Stimulated activated CD4-positive, alpha-beta T cell treated with anti-CD3 and anti-CD28 coated beads, Interleukin-4, amount 100 ng/mL, for 48 hours (primary cell): ENCODE results near the gene MEDAG.

Experiments
- DNase-seq, 2 donors: peaks; one replicate each; pipeline ENCODE4 v3.0.0-alpha.2; 2020; ENCODE audit warnings: low read depth in 2 of 2

Gene MEDAG

DNA sequence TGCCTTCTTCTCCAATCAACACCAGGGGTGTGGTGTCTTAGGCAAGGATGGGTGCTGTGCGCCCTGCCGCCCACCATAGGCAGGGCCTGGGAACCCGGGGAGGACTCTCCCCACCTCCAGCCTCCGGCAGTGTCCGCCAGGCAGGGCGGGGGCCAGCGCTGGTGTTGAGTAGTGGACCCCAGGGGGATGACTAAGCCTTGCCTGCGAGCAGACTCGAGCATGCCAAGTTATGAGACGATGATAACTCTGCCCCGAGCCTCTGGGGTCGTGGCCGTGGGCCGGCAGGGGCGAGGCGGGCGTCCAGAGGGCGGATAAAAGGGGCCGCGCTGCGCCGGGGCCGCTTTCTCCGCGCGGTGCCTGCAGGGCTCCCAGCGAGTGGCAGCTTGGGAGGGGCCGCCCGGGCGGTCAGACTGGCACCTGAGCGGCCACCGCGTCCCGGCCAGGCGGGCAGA lies at the start of gene MEDAG:
Gene MEDAG (plus strand): TSS at position 340 of the 452 bp plus-strand sequence. CDS start 245 bp downstream, outside the sequence.
- no peak for DNase-seq

DNA sequence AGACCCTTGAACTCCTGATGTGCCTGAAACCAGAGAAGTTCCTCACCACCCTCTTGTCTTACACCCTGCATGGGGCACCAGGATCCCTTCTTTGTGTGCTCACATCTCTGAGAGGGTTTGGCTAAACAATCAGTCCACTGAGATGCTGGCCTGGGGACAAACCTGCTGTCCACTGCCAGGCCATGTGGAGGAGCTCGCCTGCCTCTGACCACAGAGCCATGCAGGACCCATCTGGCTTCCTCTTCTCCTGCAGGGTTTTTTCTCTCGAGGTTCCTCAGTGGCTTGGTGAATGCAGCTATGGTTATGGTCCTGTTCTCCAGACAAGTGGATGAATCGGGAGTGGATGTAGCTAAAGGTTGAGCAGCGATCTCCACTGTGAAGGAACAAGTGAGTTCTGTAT lies 49.1 kb upstream of the MEDAG start:
- no peak for DNase-seq

DNA sequence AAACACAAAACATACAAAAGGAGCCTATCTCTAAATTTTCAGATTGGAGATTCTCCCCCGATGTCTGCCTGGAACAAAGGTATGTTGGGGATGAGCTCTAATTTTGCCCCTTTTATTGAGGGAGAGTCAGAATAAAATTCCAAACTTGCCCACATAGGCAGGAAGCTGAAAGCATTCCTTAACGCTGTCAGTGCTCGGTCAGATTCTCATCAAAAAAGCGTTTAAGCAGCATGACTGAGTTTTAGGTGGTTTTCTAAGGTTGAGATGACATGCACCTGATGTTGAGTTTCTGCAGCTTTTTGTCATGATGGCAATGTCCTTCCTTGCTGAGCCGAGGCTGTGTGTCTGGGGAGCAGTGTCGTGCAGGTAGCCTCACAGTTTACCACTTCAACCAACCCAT lies 48.4 kb upstream of the MEDAG start:
- DNase-seq = no peak

- no peak for DNase-seq
These were observed 46.7 kb upstream of the MEDAG start for GRCh38 chr13:30859326-30859725.

DNA sequence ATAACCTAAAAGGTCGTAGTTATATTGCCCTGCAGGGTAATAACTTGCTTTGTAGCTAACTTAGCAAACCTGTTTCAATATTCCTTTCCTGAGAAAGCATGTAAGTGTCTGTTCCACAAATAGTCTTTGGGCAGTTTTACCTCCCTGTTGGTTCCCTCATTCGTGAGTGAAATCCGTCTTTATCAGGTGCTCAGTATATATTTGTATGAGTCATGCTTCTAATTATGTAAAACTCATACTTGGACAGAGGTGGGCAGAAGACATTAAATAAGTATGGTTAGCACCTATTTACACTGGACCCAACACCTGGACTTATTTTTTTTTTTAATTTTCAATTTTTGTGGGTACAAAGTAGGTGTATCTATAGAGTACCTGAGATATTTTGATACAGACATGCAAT lies 44.9 kb upstream of the MEDAG start:
- no peak for DNase-seq

DNA sequence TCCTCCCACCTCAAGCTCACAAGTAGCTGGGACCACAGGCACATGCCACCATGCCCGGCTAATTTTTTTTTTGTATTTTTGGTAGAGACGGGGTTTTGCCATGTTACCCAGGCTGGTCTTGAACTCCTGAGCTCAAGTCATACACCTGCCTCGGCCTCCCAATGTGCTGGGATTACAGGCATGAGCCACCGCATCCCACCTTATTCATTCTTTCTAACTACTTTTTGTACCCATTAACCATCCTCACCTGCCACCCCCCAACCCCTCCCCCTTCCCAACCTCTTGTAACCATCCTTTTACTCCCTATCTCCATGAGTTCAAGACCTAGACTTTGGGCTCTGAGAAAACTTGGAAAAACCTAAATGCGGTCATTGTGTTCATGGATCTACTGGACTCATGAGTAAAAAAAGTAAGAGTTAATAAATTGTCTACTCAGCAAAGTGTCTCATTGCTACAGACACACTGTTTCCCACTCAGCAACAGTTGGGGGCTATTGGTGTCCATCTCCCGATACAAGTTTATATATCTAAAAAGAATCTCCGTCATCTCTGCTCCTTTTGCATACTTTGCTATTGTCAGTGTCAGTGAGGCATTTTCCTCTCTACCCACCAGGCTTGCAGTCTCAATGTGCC lies 44.1 kb upstream of the MEDAG start:
- DNase-seq = no peak

- DNase-seq = no peak
These were observed 43.4 kb upstream of the MEDAG start for GRCh38 chr13:30862707-30863106.

GRCh38 chr13:30863231-30863630 lies 42.8 kb upstream of the MEDAG start:
- DNase-seq = no peak

GRCh38 chr13:30863796-30864195 lies 42.3 kb upstream of the MEDAG start:
- DNase-seq = no peak

- no peak for DNase-seq
These were observed 41.5 kb upstream of the MEDAG start for GRCh38 chr13:30864433-30865122.

- DNase-seq = peak; percentile 38 to 54
These were observed 40.7 kb upstream of the MEDAG start for GRCh38 chr13:30865123-30866049.

GRCh38 chr13:30866677-30867076 lies 39.4 kb upstream of the MEDAG start:
- no peak for DNase-seq

DNA sequence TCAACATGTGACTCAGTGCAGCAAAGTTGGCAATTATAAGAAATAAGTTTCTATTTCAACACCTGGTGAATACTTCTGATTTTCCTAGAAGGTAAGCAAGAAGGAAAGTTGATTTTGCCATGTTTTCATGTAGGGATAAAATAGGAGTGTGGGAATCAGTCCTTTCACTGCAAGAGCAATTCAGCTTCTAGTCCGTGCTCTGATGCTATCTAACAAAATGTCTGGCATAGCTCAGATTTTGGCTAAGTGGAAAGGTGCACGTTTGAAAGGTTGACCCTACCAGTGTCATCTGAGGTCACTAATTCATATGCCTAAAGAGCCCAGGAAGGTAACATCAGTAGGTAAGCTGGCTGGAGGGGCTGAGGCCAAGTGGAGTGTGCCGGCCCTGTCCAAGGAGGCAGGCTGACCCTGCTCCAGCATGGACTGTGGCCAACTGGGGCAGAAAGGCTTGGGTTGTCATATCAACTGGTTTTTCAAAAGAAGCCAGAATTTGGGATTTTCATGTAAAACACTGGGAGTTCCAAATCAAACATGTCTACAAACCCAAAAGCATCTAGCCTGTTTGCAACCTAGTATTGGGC lies 38.9 kb upstream of the MEDAG start:
- DNase-seq = no peak

- no peak for DNase-seq
These were observed 37.1 kb upstream of the MEDAG start for GRCh38 chr13:30868799-30869470.

DNA sequence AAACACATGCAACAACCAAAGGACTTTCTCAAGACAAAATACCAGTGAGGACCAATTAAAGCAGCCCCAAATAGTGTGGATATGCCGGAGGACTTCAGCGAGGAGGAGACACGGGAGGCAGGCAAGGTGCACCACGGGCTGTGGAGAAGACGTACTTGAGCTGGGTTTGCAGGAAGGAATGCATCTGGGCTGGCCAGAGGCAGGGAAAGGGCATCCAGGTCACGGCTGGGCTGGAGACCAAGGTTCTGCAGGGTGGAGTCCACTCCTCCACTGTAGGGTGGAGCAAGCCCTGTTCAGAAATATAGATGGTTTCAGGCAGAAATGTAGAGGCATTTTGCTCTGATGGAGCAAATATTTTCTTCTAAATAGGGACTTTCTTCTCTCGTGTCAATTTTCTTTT lies 36.6 kb upstream of the MEDAG start:
- DNase-seq = no peak

DNA sequence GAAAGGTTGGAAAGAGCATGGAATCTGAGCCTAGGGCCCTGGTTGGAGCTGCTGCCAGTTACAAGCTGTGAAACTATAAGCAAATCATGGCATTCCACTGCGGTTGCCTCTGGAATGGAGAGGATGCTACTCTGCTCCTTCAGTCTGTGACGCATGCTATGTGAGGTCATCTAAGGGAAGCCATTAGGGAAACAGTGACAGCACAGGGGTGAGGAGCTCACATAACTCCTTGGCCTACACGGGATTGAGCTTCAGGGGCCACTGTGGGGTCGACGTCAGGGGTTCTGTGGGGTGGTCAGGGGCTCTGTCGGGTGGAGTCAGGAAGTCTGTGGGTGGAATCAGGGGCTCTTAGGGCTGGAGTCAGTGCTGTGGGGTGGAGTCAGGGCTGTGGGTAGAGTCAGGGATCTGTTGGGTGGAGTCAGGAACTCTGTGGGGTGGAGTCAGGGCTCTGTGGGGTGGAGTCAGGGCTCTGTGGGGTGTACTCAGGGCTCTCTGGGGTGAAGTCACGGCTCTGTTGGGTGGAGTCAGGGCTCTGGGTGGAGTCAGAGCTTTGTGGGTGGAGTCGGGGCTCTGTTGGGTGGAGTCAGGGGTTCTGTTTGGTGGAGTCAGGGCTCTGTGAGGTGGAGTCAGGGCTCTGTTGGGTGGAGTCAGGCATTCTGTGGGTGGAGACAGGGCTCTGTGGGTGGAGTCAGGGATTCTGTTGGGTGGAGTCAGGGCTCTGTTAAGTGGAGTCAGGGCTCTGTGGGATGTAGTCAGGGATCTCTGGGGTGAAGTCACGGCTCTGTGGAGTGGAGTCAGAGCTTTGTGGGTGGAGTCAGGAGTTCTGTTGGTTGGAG lies 35.8 kb upstream of the MEDAG start:
- peak in 1 of 2 donors; percentile 35 for DNase-seq

GRCh38 chr13:30870916-30871587 lies 35.0 kb upstream of the MEDAG start:
- no peak for DNase-seq

DNA sequence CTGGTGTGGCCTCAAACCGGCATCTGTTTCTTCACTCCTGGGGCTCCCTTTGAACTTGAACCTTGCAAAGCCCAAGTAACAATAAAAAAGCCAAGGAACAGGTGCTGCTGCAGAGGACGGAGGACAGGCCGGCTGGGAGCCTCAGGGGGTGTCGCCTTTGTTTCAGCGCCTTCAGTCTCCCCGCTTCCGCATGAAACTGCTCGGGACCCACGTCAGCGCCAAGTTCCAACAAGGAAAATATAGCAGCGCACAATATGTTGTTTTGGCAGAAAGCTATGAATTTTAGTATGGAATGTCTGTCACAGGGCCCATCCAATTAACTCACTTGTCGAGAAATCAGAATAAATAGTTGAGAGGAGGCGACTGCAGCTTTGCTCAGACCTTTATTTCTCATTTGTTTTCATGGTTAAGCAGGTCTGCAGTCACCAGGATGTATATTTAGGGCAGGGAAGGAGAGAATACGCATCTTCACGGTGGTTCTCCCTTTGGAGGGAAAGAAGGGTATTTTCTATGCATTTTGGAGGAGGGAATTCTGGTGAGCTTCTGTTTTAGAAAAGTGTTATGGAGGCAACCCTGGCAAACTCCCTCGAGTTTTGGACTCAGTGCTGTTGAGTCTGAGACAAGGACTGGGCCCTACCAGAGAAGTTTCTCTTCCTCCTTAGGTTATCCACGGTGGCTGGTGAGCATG lies 34.3 kb upstream of the MEDAG start:
- DNase-seq = no peak

- DNase-seq = no peak
These were observed 33.8 kb upstream of the MEDAG start for GRCh38 chr13:30872276-30872594.
